Hematopoietic multipotent progenitor cell treated with erythropoietin and hydrocortisone succinate and interleukin-3 and kit ligand, for 15 days (in vitro differentiated cells): Measurements from ENCODE around the gene PRKCB.
"Not testable (repeated sequence)": the region's sequence is repeated elsewhere in the genome, so short reads cannot be mapped to it uniquely, and the experiment has no call there.

Experiments
- DNase-seq: peaks from one replicate; pipeline ENCODE4 v3.0.0-alpha.2; 2015; ENCODE audit warnings: low spot score

PRKCB gene

GRCh38 chr16:24098896-24099295 is 263.1 kb downstream of the PRKCB start:
- no peak for DNase-seq

GRCh38 chr16:24101431-24101830 is 265.6 kb downstream of the PRKCB start:
- no peak for DNase-seq

- no peak for DNase-seq
Observed at GRCh38 chr16:24102209-24102660, 266.5 kb downstream of the PRKCB start.

- not testable (repeated sequence) for DNase-seq
Observed at GRCh38 chr16:24105471-24105870, 269.7 kb downstream of the PRKCB start.

GRCh38 chr16:24108090-24108489 is 272.3 kb downstream of the PRKCB start:
- DNase-seq, result not testable (repeated sequence)

GRCh38 chr16:24111724-24112302 is 276.0 kb downstream of the PRKCB start:
- DNase-seq, result no peak

GRCh38 chr16:24113115-24113745 is 277.4 kb downstream of the PRKCB start:
- DNase-seq, result no peak

GRCh38 chr16:24114876-24115275 is 279.1 kb downstream of the PRKCB start:
- no peak for DNase-seq

GRCh38 chr16:24116046-24116776 is 280.4 kb downstream of the PRKCB start:
- peak; percentile 42 for DNase-seq

- peak; percentile 15 for DNase-seq
Observed at GRCh38 chr16:24116989-24117388, 281.2 kb downstream of the PRKCB start.

GRCh38 chr16:24117680-24118079 is 281.9 kb downstream of the PRKCB start:
- no peak for DNase-seq

- no peak for DNase-seq
Observed at GRCh38 chr16:24118126-24118821, 282.5 kb downstream of the PRKCB start.

GRCh38 chr16:24119807-24120206 is 284.0 kb downstream of the PRKCB start:
- DNase-seq, result no peak

GRCh38 chr16:24123275-24123674 is 287.5 kb downstream of the PRKCB start:
- DNase-seq, result no peak

GRCh38 chr16:24124291-24124690 is 288.5 kb downstream of the PRKCB start:
- no peak for DNase-seq

GRCh38 chr16:24125214-24125613 is 289.4 kb downstream of the PRKCB start:
- DNase-seq, result no peak

GRCh38 chr16:24129412-24129918 is 293.7 kb downstream of the PRKCB start:
- DNase-seq, result no peak

GRCh38 chr16:24130494-24131085 is 294.8 kb downstream of the PRKCB start:
- DNase-seq, result no peak

GRCh38 chr16:24131294-24131693 is 295.5 kb downstream of the PRKCB start:
- no peak for DNase-seq

GRCh38 chr16:24132048-24132796 is 296.4 kb downstream of the PRKCB start:
- DNase-seq, result no peak

- no peak for DNase-seq
Observed at GRCh38 chr16:24132797-24133155, 297.0 kb downstream of the PRKCB start.
